Astrocyte of the cerebellum (primary cell): ENCODE results near the gene KIF9.

Experiments
- DNase-seq: peaks from one replicate; pipeline ENCODE4 v3.0.0-alpha.2; 2011; ENCODE audit warnings: low read depth
- H3K4me3 ChIP-seq: 2 replicates; pipeline ENCODE4 v1.5.1; 2011; ENCODE audit warnings: mild to moderate bottlenecking, low read depth, low read length, moderate library complexity
- CTCF ChIP-seq: IDR thresholded peaks from 2 replicates; pipeline ENCODE4 v1.5.1; 2012; ENCODE audit warnings: low read length, low read depth, moderate library complexity, mild to moderate bottlenecking; ENCODE audit errors: missing control alignments
- in situ Hi-C: cut with HindIII; loops from 2 replicates; pipeline ENCODE4 v1.10.0; 2017; ENCODE audit warnings: low sequenced_read_pairs

KIF9 gene

GRCh38 chr3:47280519-47280918 is 2.1 kb downstream of the KIF9 start:
- no peak overlapping the region for H3K4me3 ChIP-seq
- no peak for TF ChIP-seq CTCF
- in situ Hi-C loops, result no loop called here
- DNase-seq, result no peak

GRCh38 chr3:47276558-47276957 is 6.0 kb downstream of the KIF9 start:
- no peak for DNase-seq
- in situ Hi-C loops, result no loop called here
- no peak overlapping the region for H3K4me3 ChIP-seq
- TF ChIP-seq CTCF, result no peak

- in situ Hi-C loops, result no loop called here
- TF ChIP-seq CTCF, result no peak
- no peak for DNase-seq
- no peak overlapping the region for H3K4me3 ChIP-seq
Observed at GRCh38 chr3:47274652-47275051, 7.9 kb downstream of the KIF9 start.

- in situ Hi-C loops, result no loop called here
- TF ChIP-seq CTCF, result no peak
- DNase-seq, result no peak
- H3K4me3 ChIP-seq, result no peak overlapping the region
Observed at GRCh38 chr3:47273564-47273963, 9.0 kb downstream of the KIF9 start.

GRCh38 chr3:47270526-47270925 is 12.1 kb downstream of the KIF9 start:
- in situ Hi-C loops, result no loop called here
- DNase-seq, result no peak
- no peak for TF ChIP-seq CTCF
- no peak overlapping the region for H3K4me3 ChIP-seq

GRCh38 chr3:47267490-47267824 is 15.1 kb downstream of the KIF9 start:
- in situ Hi-C loops, result no loop called here
- DNase-seq, result no peak
- H3K4me3 ChIP-seq, result no peak overlapping the region
- no peak for TF ChIP-seq CTCF
